A549 treated with AZD9567 at 1 μM for 4 hours (cell line): Measurements from ENCODE around the gene CFB. TPM values are rescaled to one million over a fixed set of nuclear protein-coding genes. Genes with fewer than 3 reads are reported as not detected.

Experiments
- total RNA-seq: library from RNA; stranded (reverse); fragments of 200-300 nt; extraction: Qiagen RNA extraction; gene quantifications from 5 replicates; pipeline ENCODE4 v1.2.3, GENCODE V29; 2022; ENCODE audit not compliant: insufficient read depth

CFB gene
- total RNA-seq = 1.3 to 2.6 TPM (median 2.4 TPM) in 5 replicates

GRCh38 chr6:31945507-31946369, at the start of gene CFB:
Gene CFB (plus strand): TSS chr6:31946095. CDS start chr6:31946222, 127 bp downstream.

GRCh38 chr6:31897612-31898382, 48.1 kb upstream of the CFB start, which contains the start of gene EHMT2:
Gene EHMT2 (minus strand): TSS chr6:31897698. CDS start chr6:31897677, 21 bp downstream.

DNA sequence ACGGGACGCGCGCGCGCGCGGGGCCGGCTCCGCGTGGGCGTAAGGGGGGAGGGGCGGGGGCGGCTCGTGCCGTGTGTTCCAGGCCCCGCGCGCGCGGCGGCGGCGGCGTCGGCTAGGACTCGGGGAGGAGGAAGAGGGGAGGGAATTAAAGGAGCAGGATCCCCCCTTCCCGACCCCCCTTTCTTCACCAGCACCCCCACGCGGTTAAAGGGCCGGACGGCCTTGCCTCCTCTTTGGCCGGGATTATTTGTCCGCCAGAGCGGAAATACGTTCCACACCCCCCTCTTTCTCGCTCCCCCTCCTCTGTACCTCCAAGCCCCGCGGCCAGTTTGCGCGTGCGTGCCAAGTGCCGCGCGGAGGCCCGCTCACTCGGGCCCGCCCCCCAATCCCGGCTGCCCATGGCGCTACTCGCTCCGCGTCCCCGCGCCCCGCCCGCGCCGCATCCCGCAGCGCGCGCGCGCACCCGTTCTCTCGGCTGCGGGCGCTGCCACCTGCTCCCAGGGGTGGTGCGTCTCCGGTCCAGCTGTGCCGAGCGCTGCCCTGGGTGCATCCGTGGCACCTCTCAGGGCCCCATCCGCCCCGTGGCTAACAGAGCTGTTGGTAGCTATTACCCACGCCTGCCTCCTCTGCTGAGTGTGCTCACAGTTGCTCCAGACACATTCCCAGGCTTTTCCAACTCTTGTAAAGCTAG, 43.8 kb upstream of the CFB start, which contains the start of gene ZBTB12:
TSS of gene ZBTB12 (minus strand) at position 134 of the 691 bp plus-strand sequence. CDS start 781 bp downstream, outside the sequence.

DNA sequence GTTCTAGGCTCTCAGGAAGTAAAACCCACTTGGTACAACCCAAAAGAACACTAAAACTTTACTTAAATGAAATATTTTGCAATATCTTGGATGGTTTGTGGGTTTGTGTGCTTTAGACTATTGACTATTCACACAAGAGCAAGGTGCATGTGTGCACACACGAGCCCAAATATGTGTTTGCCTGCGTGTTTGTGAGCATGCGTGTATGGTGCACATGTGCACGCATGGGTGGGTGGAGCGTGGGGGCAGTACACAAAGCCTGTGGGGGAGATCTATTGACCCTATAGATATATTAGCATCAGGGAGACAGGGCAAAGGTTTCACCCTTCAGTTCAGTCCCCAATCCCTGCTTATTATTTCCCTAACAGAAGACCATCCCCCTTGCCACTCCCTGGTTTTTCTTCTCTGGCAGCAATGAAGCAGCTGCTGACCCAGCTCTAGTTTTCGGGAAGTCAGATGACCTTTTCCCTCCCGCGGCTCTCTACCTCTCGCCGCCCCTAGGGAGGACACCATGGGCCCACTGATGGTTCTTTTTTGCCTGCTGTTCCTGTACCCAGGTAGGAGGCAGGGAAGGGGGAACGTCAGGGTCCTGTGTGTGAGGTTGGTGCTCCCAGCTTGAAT, 18.5 kb upstream of the CFB start, which contains the start of gene C2:
TSS of gene C2 (plus strand) at position 476 of the 621 bp plus-strand sequence. CDS start at position 512, 36 bp downstream.

GRCh38 chr6:31958741-31959739, 13.1 kb downstream of the CFB start, which contains the start of the genes NELFE and SKIC2:
Gene NELFE (minus strand): TSS chr6:31958971. CDS start chr6:31958446, 525 bp downstream.
Gene SKIC2 (plus strand): TSS chr6:31959175. CDS start chr6:31959193, 18 bp downstream.

DNA sequence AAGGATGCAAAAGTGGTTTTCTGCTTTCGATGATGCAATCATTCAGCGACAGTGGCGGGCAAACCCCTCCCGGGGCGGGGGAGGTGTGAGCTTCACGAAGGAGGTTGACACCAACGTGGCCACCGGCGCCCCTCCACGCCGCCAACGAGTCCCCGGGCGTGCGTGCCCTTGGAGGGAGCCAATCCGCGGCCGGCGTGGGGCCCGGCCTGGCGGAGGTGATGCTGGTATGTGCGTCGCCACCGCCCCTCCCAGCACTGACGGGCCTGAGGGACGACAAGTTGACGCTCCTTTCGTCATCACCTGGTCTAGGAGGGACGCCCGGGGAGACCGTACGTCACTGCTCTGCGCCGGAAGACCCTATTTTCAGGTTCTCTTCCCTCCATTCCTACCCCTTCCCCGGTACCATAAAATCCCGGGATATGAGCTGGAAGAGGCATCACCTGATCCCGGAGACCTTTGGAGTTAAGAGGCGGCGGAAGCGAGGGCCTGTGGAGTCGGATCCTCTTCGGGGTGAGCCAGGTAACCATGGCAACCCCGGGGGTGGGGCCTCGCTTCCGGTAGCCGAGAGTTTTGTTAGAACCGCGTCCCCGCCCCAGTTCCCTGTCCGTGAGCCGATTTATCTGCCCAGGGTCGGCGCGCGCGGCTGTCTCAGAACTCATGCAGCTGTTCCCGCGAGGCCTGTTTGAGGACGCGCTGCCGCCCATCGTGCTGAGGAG, 26.3 kb downstream of the CFB start, which contains the start of gene DXO:
TSS of gene DXO (minus strand) at position 146 of the 716 bp plus-strand sequence. CDS start 463 bp downstream, outside the sequence.

DNA sequence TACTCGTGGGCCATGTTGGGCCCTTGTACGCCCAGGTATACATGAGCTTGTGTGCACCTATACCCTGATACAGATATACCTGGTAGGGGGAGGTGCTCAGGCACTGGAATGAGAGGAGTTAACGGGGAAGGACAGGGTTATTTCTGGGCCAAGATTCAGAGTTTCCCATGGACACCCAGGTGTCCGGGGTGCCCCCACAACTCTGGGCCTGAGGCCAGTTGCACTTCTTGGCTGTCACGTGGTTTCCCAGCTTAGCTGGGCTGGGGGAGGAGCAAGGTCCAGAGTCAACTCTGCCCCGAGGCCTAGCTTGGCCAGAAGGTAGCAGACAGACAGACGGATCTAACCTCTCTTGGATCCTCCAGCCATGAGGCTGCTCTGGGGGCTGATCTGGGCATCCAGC, 35.8 kb downstream of the CFB start, which contains the start of gene C4A:
TSS of gene C4A (plus strand) at position 314 of the 400 bp plus-strand sequence. CDS start at position 365, 51 bp downstream.

Other genes with a start within 250 kb of the CFB start
- 13.9 to 20.0 TPM (median 18.3 TPM) in 5 replicates for gene ABHD16A, start 242.8 kb upstream of the CFB start, total RNA-seq
- gene LY6G6F, start 239.2 kb upstream of the CFB start, total RNA-seq = not detected in 5 replicates
- gene LY6G6D, start 230.7 kb upstream of the CFB start, total RNA-seq = not detected in 5 replicates
- gene LY6G6C, start 224.3 kb upstream of the CFB start, total RNA-seq = 0.09 to 0.12 TPM (median 0.10 TPM) in 3 of 5 replicates, not detected in the others
- 0.07 TPM in 1 of 5 replicates, not detected in the others for gene MPIG6B, start 222.7 kb upstream of the CFB start, total RNA-seq
- 18.1 to 32.1 TPM (median 29.3 TPM) in 5 replicates for gene DDAH2, start 216.8 kb upstream of the CFB start, total RNA-seq
- gene CLIC1, start 209.6 kb upstream of the CFB start, total RNA-seq = 451 to 493 TPM (median 458 TPM) in 5 replicates
- gene MSH5, start 206.1 kb upstream of the CFB start, total RNA-seq = 5.2 to 15.2 TPM (median 14.0 TPM) in 5 replicates
- gene SAPCD1, start 183.4 kb upstream of the CFB start, total RNA-seq = 3.0 to 4.6 TPM (median 3.9 TPM) in 4 of 5 replicates, not detected in the other
- gene VWA7, start 168.8 kb upstream of the CFB start, total RNA-seq = 1.6 to 4.5 TPM (median 1.8 TPM) in 5 replicates
- gene VARS1, start 150.3 kb upstream of the CFB start, total RNA-seq = 46.5 to 58.0 TPM (median 53.6 TPM) in 5 replicates
- 42.7 to 60.2 TPM (median 57.9 TPM) in 5 replicates for gene LSM2, start 139.1 kb upstream of the CFB start, total RNA-seq
- 0.97 to 1.8 TPM (median 1.1 TPM) in 5 replicates for gene HSPA1L, start 130.8 kb upstream of the CFB start, total RNA-seq
- gene HSPA1A, start 130.6 kb upstream of the CFB start, total RNA-seq = 189 to 295 TPM (median 214 TPM) in 5 replicates
- gene HSPA1B, start 118.4 kb upstream of the CFB start, total RNA-seq = 154 to 227 TPM (median 167 TPM) in 5 replicates
- gene NEU1, start 83.3 kb upstream of the CFB start, total RNA-seq = 27.6 to 34.9 TPM (median 30.4 TPM) in 5 replicates
- gene SLC44A4, start 67.1 kb upstream of the CFB start, total RNA-seq = 0.05 TPM in 1 of 5 replicates, not detected in the others
- 25.4 to 29.9 TPM (median 28.1 TPM) in 5 replicates for gene EHMT2, start 48.4 kb upstream of the CFB start, total RNA-seq
- gene ZBTB12, start 44.0 kb upstream of the CFB start, total RNA-seq = 2.9 to 3.6 TPM (median 3.3 TPM) in 5 replicates
- gene C2, start 18.4 kb upstream of the CFB start, total RNA-seq = 0.16 to 0.44 TPM (median 0.20 TPM) in 4 of 5 replicates, not detected in the other
- gene NELFE, start 12.9 kb downstream of the CFB start, total RNA-seq = 75.8 to 81.6 TPM (median 76.7 TPM) in 5 replicates
- gene SKIC2, start 13.1 kb downstream of the CFB start, total RNA-seq = 25.9 to 29.7 TPM (median 26.7 TPM) in 5 replicates
- 11.5 to 12.7 TPM (median 11.8 TPM) in 5 replicates for gene DXO, start 26.0 kb downstream of the CFB start, total RNA-seq
- 1.0 to 2.2 TPM (median 1.3 TPM) in 4 of 5 replicates, not detected in the other for gene C4A, start 36.0 kb downstream of the CFB start, total RNA-seq
- gene C4B, start 68.7 kb downstream of the CFB start, total RNA-seq = 0.79 to 0.99 TPM (median 0.85 TPM) in 4 of 5 replicates, not detected in the other
- 0.05 TPM in 1 of 5 replicates, not detected in the others for gene CYP21A2, start 92.3 kb downstream of the CFB start, total RNA-seq
- gene TNXB, start 163.2 kb downstream of the CFB start, total RNA-seq = 0.56 to 0.68 TPM (median 0.61 TPM) in 4 of 5 replicates, not detected in the other
- 27.7 to 34.3 TPM (median 33.5 TPM) in 5 replicates for gene ATF6B, start 182.2 kb downstream of the CFB start, total RNA-seq
- gene FKBPL, start 184.2 kb downstream of the CFB start, total RNA-seq = 6.6 to 10.5 TPM (median 7.4 TPM) in 5 replicates
- 0.44 to 0.70 TPM (median 0.59 TPM) in 4 of 5 replicates, not detected in the other for gene PRRT1, start 205.8 kb downstream of the CFB start, total RNA-seq
- 6.9 to 8.6 TPM (median 7.5 TPM) in 5 replicates for gene PPT2, start 208.0 kb downstream of the CFB start, total RNA-seq
- 1.8 to 3.0 TPM (median 2.1 TPM) in 4 of 5 replicates, not detected in the other for gene EGFL8, start 218.5 kb downstream of the CFB start, total RNA-seq
- gene AGPAT1, start 230.0 kb downstream of the CFB start, total RNA-seq = 30.2 to 39.5 TPM (median 37.4 TPM) in 5 replicates
- 31.8 to 46.9 TPM (median 46.1 TPM) in 5 replicates for gene RNF5, start 232.3 kb downstream of the CFB start, total RNA-seq
- 1.3 to 1.8 TPM (median 1.7 TPM) in 4 of 5 replicates, not detected in the other for gene AGER, start 238.2 kb downstream of the CFB start, total RNA-seq
- 11.3 to 14.9 TPM (median 14.0 TPM) in 5 replicates for gene PBX2, start 244.1 kb downstream of the CFB start, total RNA-seq
- 0.23 to 0.40 TPM (median 0.31 TPM) in 4 of 5 replicates, not detected in the other for gene GPSM3, start 246.5 kb downstream of the CFB start, total RNA-seq